ENCODE data around the gene PCTP. TPM values are rescaled to one million over a fixed set of nuclear protein-coding genes. Genes with fewer than 3 reads are reported as not detected.

The PCTP gene
- total and polyA plus RNA-seq, 9 of the 15 experiments (the other 6 are each of a cell fraction or from before 2014, with no cell fraction given), result 10.9 to 62.3 (median 41.2) TPM

DNA sequence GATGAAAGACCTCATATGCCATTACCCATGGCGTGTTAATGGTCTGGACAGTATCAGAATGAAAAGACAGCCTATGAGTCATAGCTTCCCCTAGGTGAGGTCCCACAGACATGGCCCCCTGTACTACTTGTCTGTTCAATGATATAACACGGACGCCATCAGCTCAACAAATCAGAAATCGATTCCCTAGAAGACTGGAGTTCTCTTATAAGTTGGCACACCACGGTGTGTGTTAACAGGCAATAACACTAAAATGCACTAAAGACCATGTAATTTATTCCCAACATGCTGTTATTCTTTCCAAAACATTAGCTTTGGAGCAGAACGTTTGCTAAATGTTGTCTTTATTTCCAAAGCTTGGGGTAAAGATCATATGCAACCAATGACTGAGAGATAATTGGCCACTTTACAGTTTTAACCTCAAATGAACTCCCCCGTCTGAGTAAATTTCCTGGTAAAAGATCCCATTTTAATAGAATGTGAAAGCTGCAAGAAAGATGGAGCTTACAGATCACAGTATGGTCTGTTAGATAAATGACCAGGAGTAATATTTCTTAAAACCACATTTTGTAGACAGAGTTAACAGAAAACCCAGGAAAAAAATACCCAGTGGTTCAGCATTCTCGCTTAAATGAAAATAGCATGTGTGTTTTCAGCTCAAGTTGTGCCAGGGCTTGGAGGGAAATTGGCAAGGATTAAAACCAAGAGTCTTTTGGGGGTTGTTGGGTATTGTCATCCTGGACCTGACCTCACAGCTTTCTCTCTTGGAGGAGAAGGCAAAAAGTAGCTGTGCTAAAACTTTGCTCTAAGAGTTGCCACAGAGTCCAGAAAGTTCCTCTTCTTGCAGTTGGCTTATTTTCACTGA, 65.9 kb downstream of the PCTP start (continued):
- TF ChIP-seq RAD51 (IDR thresholded peaks at IDR 0.05; ENCODE audit: borderline replicate concordance, low read depth) (no peak; the same call in 1 of the 2 replicates), LEF1 (IDR thresholded peaks at IDR 0.05) (peak; percentile 99), ZNF23 (CRISPR knock-in tag; IDR thresholded peaks at IDR 0.05) (no peak), ATF4 (CRISPR knock-in tag; IDR thresholded peaks at IDR 0.05) (no peak), RBM34 (IDR thresholded peaks at IDR 0.05; ENCODE audit: borderline replicate concordance, insufficient read depth, low read length) (no peak), MECOM (CRISPR knock-in tag; IDR thresholded peaks at IDR 0.05) (0 out of 2 replicates have a peak, but pooled peaks have one; percentile 34), KHSRP (IDR thresholded peaks at IDR 0.05) (peak; percentile 74), HES1 (IDR thresholded peaks at IDR 0.05; ENCODE audit: low read depth) (peak; percentile 81), ZNF184 (CRISPR knock-in tag; IDR thresholded peaks at IDR 0.05) (no peak), SP2 (IDR thresholded peaks at IDR 0.05; ENCODE audit: extremely low read depth, low read depth, low read length, poor library complexity, severe bottlenecking) (no peak), POLR3A (IDR thresholded peaks at IDR 0.05; ENCODE audit: borderline replicate concordance, extremely low read depth, insufficient read depth, insufficient read length) (no peak), ZBTB17 (CRISPR knock-in tag; IDR thresholded peaks at IDR 0.05) (no peak), HCFC1 (IDR thresholded peaks at IDR 0.05; ENCODE audit: low read depth, low read length) (no peak), CBFA2T3 (IDR thresholded peaks at IDR 0.05) (peak; percentile 95), SAP30 (IDR thresholded peaks at IDR 0.05; ENCODE audit: borderline replicate concordance, insufficient read depth, low read depth, low read length, poor library complexity, severe bottlenecking) (no peak), SMARCA4 (IDR thresholded peaks at IDR 0.05) (peak; percentile 98)
- TF ChIP-seq, protein P1, sequence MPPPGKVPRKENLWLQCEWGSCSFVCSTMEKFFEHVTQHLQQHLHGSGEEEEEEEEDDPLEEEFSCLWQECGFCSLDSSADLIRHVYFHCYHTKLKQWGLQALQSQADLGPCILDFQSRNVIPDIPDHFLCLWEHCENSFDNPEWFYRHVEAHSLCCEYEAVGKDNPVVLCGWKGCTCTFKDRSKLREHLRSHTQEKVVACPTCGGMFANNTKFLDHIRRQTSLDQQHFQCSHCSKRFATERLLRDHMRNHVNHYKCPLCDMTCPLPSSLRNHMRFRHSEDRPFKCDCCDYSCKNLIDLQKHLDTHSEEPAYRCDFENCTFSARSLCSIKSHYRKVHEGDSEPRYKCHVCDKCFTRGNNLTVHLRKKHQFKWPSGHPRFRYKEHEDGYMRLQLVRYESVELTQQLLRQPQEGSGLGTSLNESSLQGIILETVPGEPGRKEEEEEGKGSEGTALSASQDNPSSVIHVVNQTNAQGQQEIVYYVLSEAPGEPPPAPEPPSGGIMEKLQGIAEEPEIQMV (tag; conservative IDR thresholded peaks at IDR 0.05; ENCODE audit: low read depth), result no peak
- TF ChIP-seq, protein P2, sequence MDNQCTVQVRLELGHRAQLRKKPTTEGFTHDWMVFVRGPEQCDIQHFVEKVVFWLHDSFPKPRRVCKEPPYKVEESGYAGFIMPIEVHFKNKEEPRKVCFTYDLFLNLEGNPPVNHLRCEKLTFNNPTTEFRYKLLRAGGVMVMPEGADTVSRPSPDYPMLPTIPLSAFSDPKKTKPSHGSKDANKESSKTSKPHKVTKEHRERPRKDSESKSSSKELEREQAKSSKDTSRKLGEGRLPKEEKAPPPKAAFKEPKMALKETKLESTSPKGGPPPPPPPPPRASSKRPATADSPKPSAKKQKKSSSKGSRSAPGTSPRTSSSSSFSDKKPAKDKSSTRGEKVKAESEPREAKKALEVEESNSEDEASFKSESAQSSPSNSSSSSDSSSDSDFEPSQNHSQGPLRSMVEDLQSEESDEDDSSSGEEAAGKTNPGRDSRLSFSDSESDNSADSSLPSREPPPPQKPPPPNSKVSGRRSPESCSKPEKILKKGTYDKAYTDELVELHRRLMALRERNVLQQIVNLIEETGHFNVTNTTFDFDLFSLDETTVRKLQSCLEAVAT (IDR thresholded peaks at IDR 0.05), result peak in 1 of 2 experiments; percentile 99; a peak in 2 of 4 replicates
- TF ChIP-seq, protein P3, sequence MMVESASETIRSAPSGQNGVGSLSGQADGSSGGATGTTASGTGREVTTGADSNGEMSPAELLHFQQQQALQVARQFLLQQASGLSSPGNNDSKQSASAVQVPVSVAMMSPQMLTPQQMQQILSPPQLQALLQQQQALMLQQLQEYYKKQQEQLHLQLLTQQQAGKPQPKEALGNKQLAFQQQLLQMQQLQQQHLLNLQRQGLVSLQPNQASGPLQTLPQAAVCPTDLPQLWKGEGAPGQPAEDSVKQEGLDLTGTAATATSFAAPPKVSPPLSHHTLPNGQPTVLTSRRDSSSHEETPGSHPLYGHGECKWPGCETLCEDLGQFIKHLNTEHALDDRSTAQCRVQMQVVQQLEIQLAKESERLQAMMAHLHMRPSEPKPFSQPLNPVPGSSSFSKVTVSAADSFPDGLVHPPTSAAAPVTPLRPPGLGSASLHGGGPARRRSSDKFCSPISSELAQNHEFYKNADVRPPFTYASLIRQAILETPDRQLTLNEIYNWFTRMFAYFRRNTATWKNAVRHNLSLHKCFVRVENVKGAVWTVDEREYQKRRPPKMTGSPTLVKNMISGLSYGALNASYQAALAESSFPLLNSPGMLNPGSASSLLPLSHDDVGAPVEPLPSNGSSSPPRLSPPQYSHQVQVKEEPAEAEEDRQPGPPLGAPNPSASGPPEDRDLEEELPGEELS (CRISPR knock-in tag; IDR thresholded peaks at IDR 0.05; ENCODE audit: borderline replicate concordance), result no peak
